ENCODE measurements around the gene RECQL5.

DNA sequence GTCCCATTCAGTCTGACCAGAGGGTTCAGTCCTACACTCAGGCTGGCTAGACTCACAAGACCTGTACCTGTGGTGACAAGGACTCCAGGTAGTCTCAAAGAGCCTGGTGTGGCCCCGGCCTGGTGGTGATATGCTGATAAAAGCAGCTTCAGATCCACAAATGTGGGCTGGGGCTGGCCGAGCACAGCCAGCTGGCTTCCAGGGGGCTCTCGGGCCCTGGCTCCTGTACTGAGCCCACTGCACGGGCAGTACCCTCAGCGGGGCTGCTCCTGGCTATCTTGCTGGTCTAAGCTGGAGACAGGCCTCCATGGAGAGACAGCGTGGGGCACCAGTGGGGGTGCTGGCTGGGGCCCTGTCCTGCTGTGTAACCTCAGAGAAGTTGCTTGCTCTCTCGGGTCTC lies 29.4 kb downstream of the RECQL5 start:
- TF ChIP-seq, protein P1, sequence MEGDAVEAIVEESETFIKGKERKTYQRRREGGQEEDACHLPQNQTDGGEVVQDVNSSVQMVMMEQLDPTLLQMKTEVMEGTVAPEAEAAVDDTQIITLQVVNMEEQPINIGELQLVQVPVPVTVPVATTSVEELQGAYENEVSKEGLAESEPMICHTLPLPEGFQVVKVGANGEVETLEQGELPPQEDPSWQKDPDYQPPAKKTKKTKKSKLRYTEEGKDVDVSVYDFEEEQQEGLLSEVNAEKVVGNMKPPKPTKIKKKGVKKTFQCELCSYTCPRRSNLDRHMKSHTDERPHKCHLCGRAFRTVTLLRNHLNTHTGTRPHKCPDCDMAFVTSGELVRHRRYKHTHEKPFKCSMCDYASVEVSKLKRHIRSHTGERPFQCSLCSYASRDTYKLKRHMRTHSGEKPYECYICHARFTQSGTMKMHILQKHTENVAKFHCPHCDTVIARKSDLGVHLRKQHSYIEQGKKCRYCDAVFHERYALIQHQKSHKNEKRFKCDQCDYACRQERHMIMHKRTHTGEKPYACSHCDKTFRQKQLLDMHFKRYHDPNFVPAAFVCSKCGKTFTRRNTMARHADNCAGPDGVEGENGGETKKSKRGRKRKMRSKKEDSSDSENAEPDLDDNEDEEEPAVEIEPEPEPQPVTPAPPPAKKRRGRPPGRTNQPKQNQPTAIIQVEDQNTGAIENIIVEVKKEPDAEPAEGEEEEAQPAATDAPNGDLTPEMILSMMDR (IDR thresholded peaks at IDR 0.05; ENCODE audit: poor library complexity, severe bottlenecking) = no peak
- TF ChIP-seq MXI1 (conservative IDR thresholded peaks at IDR 0.05; ENCODE audit: poor library complexity, severe bottlenecking) = no peak
- no peak for TF ChIP-seq TAF1 (IDR thresholded peaks at IDR 0.05; ENCODE audit: low read depth)
- TF ChIP-seq, protein P2, sequence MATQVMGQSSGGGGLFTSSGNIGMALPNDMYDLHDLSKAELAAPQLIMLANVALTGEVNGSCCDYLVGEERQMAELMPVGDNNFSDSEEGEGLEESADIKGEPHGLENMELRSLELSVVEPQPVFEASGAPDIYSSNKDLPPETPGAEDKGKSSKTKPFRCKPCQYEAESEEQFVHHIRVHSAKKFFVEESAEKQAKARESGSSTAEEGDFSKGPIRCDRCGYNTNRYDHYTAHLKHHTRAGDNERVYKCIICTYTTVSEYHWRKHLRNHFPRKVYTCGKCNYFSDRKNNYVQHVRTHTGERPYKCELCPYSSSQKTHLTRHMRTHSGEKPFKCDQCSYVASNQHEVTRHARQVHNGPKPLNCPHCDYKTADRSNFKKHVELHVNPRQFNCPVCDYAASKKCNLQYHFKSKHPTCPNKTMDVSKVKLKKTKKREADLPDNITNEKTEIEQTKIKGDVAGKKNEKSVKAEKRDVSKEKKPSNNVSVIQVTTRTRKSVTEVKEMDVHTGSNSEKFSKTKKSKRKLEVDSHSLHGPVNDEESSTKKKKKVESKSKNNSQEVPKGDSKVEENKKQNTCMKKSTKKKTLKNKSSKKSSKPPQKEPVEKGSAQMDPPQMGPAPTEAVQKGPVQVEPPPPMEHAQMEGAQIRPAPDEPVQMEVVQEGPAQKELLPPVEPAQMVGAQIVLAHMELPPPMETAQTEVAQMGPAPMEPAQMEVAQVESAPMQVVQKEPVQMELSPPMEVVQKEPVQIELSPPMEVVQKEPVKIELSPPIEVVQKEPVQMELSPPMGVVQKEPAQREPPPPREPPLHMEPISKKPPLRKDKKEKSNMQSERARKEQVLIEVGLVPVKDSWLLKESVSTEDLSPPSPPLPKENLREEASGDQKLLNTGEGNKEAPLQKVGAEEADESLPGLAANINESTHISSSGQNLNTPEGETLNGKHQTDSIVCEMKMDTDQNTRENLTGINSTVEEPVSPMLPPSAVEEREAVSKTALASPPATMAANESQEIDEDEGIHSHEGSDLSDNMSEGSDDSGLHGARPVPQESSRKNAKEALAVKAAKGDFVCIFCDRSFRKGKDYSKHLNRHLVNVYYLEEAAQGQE (IDR thresholded peaks at IDR 0.05; ENCODE audit: borderline replicate concordance) = no peak

Data from neural cell (in vitro differentiated cells).